Natural killer cell treated with Interleukin-12 subunit alpha and Interleukin-12 subunit beta and Interleukin-15 and Interleukin-18, amount 100 ng/mL, for 72 hours (primary cell): ENCODE measurements around the gene CLASP1. TPM values are rescaled to one million over a fixed set of nuclear protein-coding genes. Genes with fewer than 3 reads are reported as not detected.

Experiments used
- ATAC-seq, 2 donors: fragments of 150-1000 bp; cut with Tn5 transposase in 1 of 2; sonication (Bioruptor Pico), chemical (Tn5 transposase) in 1 of 2; 2 replicates each; pipeline ENCODE4 v1.10.0; 2021
- DNase-seq: peaks from one replicate; pipeline ENCODE4 v3.0.0; 2022; ENCODE audit warnings: low spot score
- H3K27ac Mint-ChIP-seq, 2 donors: 1 replicate in 1 of 2; 2 replicates in 1 of 2; pipeline ENCODE4 v1.8.0; 2022; ENCODE audit warnings: mixed read lengths in 2 of 2, mild to moderate bottlenecking in 1 of 2, moderate library complexity in 1 of 2
- H3K27me3 Mint-ChIP-seq, 2 donors: 1 replicate in 1 of 2; 2 replicates in 1 of 2; pipeline ENCODE4 v1.8.0; 2022; ENCODE audit warnings: mixed read lengths in 2 of 2
- H3K36me3 Mint-ChIP-seq: one replicate; pipeline ENCODE4 v1.8.0; 2022; ENCODE audit warnings: mixed read lengths
- H3K4me1 Mint-ChIP-seq, 2 donors: 1 replicate in 1 of 2; 2 replicates in 1 of 2; pipeline ENCODE4 v1.8.0; 2022; ENCODE audit warnings: low read depth in 2 of 2, mixed read lengths in 2 of 2, mild to moderate bottlenecking in 1 of 2
- H3K4me3 Mint-ChIP-seq: one replicate; pipeline ENCODE4 v1.8.0; 2022; ENCODE audit warnings: mixed read lengths
- H3K9me3 Mint-ChIP-seq: 2 replicates; pipeline ENCODE4 v1.8.0; 2022; ENCODE audit warnings: mixed read lengths
- total RNA-seq, 2 donors: library from RNA; stranded (reverse); gene quantifications; one replicate each; pipeline ENCODE4 v1.2.3, GENCODE V29; 2022

Gene CLASP1
- total RNA-seq, 2 donors from 2014 or later = 88.6 to 121 TPM

DNA sequence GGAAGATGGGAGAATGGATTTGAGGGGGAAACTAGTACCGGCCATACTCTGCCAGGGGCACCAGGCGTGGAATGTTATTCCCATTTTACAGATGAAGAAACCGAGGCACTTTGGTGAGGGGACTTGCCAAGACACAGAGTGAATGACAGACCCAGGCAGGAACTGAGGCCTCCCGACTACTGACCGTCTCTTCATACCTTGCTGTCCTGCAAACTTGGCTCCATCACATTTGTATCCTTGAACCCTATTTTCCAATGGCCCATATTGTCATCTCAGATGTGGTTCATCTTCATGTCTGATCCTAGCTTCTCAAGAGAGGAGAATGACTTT is 358.0 kb downstream of the CLASP1 start:
- peaks cover 0 to 1% of the 10 kb centered on the region in 2 donors for H3K27me3 Mint-ChIP-seq
- no peak overlapping the region for H3K27ac Mint-ChIP-seq
- no peaks in the 10 kb centered on the region for H3K9me3 Mint-ChIP-seq
- DNase-seq (no peak), ATAC-seq (no peak)
- no peak overlapping the region for H3K4me3 Mint-ChIP-seq
- H3K4me1 Mint-ChIP-seq = peaks cover 5 to 19% of the 10 kb centered on the region in 2 donors
- no peaks in the 10 kb centered on the region for H3K36me3 Mint-ChIP-seq

DNA sequence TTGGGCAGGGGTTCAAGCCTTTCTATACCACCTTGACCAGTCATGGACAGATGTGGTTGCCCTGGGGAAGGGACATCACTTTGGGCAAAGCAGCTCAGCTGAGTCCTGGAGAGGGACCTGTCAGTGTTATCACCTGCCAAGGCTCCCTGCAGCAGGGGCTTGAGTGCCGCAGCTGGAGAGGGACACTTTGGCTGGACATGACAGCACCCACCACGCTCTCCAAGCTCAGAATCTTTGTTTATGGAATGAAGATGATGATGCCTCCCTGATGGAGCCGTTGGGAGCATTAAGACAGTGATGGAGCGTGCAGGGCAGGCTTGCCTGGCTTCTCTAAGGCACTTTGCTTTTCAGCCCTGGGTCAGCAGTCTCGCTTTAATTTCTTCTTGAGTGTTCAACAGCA is 360.0 kb downstream of the CLASP1 start:
- no peak for DNase-seq
- ATAC-seq = no peak
- Mint-ChIP-seq H3K4me1 (peaks cover 4 to 13% of the 10 kb centered on the region in 2 donors), H3K9me3 (no peaks in the 10 kb centered on the region), H3K27ac (no peak overlapping the region), H3K36me3 (no peaks in the 10 kb centered on the region), H3K27me3 (peaks cover 6 to 9% of the 10 kb centered on the region in 2 donors), H3K4me3 (no peak overlapping the region)

DNA sequence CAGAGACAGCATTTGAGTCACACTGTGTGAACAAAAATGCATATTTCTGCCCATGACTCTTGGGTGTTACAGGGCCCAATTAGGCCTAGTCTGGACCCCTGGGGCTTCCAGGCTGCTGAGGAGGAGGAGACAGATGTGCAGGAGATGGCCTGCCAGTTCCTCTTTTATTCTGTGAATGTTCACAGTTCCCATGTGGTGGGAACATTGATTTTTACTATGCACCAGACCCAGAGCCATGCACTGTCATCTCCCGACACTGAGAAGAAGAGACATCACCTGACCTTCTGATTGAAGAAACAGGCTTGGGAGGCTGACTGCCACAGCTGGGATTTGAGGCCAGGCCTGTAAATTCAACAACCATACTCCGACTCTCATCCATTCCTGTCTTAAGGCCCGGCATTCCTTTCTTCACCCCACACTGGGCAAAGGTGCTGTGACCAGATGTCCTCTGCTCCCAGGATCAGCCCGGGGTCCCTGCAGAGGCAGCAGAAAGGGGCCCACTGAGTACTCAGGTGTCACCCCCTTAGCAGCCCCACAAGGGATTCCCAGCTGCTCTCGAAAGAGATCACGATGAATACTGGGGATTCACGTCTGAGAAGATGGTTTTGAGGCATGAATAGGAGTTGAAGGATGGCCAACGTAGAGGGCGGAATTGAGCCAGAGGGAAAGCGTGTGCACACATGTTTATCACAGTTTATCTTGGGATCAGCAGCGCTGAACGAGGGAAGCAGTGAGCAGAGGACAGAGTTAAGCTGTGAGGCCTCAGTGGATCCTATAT is 360.6 kb downstream of the CLASP1 start:
- Mint-ChIP-seq H3K27ac (no peak overlapping the region), H3K9me3 (no peaks in the 10 kb centered on the region), H3K4me3 (no peak overlapping the region), H3K4me1 (peaks cover 6 to 7% of the 10 kb centered on the region in 2 donors), H3K27me3 (peaks cover 13 to 16% of the 10 kb centered on the region in 2 donors), H3K36me3 (no peaks in the 10 kb centered on the region)
- ATAC-seq (no peak), DNase-seq (no peak)

GRCh38 chr2:121287956-121288355 is 361.3 kb downstream of the CLASP1 start:
- ATAC-seq (no peak), DNase-seq (no peak)
- H3K4me3 Mint-ChIP-seq = no peak overlapping the region
- no peaks in the 10 kb centered on the region for H3K36me3 Mint-ChIP-seq
- no peak overlapping the region for H3K27ac Mint-ChIP-seq
- H3K27me3 Mint-ChIP-seq = peaks cover 16 to 22% of the 10 kb centered on the region in 2 donors
- H3K9me3 Mint-ChIP-seq = no peaks in the 10 kb centered on the region
- peaks cover 1 to 6% of the 10 kb centered on the region in 2 donors for H3K4me1 Mint-ChIP-seq

Other genes with a start within 250 kb of the CLASP1 start
- not detected for gene RNU4ATAC, start 118.6 kb downstream of the CLASP1 start, total RNA-seq
- gene NIFK, start 87.4 kb upstream of the CLASP1 start, total RNA-seq = 100 to 1,000 TPM in 1 of 2 donors, 10 to 100 TPM in 1; 90.6 to 105 TPM
- 10 to 100 TPM; 59.8 to 69.9 TPM for gene TSN, start 106.2 kb upstream of the CLASP1 start, total RNA-seq